HG03565 (cell line): ENCODE results near the gene EREG.
"Not testable (repeated sequence)": the region's sequence is repeated elsewhere in the genome, so short reads cannot be mapped to it uniquely, and the experiment has no call there.

Experiments
- ATAC-seq: cut with Tn5 transposase; IDR thresholded peaks from one replicate; pipeline ENCODE4 v1.9.1; 2021; ENCODE audit warnings: mild to moderate bottlenecking, moderate library complexity; ENCODE audit not compliant: unreplicated experiment

The EREG gene

GRCh38 chr4:74340421-74340820, 24.5 kb upstream of the EREG start:
- not testable (repeated sequence) for ATAC-seq

GRCh38 chr4:74344031-74344430, 20.9 kb upstream of the EREG start:
- ATAC-seq: no peak

- no peak for ATAC-seq
Observed at GRCh38 chr4:74353858-74354257, 11.1 kb upstream of the EREG start.

DNA sequence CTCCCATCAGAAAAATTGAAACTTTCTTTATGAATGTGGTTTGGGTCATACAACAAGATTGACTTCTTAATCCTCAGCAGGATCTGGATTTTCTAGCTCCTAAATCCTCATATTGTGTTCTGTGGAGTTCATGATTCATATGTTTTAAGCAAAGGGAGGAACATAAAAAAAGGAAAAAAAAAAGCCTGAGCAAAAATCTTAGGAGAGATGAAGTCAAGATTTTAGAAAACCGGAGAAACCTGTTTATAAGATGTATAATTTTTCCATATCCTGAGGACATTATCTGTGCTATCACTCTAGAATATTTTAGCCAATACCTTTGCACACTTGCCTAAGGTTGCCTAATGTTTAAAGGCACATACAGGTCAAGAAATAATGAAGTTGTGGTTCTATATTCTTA, 7.0 kb upstream of the EREG start:
- ATAC-seq: no peak

GRCh38 chr4:74361671-74362070, 3.3 kb upstream of the EREG start:
- no peak for ATAC-seq

DNA sequence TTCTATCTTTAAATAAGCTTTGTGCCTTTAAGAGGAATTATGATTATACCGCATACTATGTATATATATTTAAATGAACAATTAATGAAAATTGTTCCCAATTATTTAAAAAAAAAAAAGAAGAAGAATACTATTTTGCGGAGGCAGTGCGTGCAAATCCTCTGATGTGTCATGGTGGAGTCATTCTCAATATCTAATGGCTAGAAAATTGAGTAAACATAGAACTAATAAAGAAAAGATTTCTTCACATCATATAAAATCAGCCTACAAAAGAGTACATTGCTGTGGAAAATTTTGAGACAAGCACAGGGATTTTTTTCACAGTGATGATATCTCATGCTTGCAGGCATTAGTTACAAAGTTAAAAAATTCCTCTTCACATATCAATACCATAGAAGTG, 2.6 kb upstream of the EREG start:
- no peak for ATAC-seq

DNA sequence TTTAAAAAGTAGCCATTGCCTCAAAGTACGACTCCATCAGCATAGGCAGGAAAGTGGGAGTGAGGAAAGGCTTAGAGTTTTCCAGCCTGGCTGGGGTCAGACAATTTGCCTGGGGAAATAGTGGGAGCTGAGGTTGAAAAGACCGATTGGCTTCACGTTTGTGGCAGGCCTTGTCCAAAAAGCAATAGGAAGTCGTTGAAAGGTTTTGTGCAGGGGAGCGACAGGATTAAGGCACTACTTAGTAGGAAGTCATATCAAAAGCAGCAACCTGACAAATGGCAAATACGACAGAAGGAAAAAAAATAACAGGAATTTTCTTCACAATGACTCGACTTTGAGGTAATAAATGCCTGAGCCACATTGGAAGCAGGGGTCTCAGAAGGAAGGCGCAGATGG, 691 bp upstream of the EREG start:
- ATAC-seq: no peak

DNA sequence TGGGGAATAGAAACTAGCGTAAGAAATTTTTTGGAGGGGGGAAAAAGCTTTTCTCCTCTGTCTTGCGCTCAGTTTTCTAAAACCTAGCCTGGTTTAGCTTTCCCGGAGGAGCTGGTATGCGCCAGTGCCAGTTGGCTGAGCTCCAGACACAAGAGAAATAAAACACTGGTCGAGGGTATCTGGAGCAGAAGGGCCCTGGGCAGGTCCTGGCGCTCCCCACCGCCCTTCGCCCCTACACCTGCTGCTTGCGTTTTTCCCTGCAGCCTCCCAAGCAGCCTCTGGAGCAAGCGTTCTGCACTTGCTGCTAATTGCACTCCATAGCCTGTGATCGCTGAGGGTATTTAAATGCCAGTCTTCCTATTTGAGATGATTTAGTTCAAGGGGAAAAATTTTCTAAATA, 816 bp downstream of the EREG start:
- no peak for ATAC-seq

- no peak for ATAC-seq
Observed at GRCh38 chr4:74366367-74366911, 1.5 kb downstream of the EREG start.

DNA sequence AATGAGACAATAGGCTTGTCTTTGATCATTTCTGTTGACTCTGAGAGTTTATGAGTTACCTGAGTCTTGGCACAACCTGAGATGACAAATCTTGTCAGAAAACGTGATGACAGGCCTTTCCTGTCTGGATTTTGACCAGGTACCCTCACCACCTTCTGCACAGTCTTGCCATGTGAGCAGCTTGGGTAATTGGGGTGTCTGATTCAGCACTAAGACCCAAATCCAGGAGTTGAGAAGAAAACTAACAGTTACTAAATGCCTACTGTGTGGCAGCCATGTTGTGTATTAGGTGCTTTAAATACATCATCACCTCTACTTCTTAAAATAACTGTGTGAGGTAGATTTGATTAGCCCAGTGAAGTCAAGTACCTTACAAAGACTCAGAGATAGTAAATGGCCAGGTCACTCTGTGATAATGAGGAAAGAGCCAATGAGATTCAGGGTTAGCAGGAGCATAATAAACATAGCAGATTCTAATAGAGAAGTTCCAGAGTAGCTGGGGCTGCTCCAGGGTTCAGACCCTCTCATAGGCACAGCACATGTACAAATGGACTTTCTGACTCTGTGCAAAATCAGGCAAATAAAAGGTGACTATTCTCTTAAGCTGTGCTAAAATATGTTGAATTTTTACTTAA, 2.8 kb downstream of the EREG start:
- ATAC-seq: no peak

DNA sequence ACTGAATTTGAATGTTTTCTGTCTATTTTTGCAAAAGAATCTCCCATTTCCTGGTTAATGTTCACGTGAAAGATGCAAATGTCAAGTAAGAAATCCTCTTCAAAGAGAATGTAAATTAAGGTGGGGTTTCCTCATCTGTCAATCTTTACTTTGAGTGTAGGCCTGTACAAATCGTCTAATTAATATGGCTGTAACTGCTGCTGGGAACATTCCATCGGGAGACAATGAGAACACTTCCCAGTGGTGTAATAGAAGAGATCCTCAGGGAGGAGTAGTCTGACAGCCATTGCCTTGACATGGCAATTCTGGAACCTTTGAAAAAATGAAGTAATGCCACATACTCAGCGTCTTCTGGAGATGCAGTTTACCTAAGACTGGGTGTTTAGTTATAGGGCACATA, 3.7 kb downstream of the EREG start:
- no peak for ATAC-seq

DNA sequence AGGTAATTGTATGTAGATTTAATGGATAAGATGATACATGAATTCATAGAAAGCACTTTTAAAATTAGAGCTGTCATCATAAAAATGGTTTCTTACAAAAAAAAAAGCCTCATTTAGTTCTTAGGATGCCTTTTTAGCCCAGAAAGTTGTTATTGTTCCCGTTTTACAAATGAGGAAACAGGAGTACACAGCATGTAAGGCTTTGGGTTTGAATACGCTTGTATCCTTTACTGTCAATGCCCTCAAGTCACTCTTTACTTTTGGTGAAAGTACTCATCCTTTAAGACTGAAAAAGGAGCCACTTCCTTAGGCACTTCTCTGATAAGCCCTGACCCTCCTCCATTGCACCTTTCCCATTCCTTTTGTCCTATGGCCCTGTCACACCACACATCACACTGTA, 4.9 kb downstream of the EREG start:
- ATAC-seq: no peak

GRCh38 chr4:74370912-74371311, 6.0 kb downstream of the EREG start:
- peak; percentile 90 for ATAC-seq

DNA sequence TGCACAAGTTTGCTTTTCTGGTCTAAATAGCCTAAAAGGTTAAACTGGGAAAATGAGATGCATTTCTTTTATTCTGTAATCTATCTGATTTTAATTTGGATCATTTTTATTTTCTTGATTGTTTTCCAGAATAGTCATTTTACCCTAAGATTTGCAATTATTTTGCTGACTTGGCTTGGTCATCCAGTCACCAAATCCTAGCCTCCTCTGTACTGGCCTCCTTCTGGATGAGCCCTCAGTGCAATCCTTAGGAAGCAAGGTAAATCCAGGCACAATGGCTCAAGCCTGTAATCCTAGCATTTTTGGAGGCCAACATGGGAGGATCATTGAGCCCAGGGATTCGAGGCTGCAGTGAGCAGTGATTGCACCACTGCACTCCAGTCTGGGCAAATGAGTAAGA, 9.2 kb downstream of the EREG start:
- no peak for ATAC-seq

GRCh38 chr4:74374561-74375327, 9.8 kb downstream of the EREG start:
- no peak for ATAC-seq

DNA sequence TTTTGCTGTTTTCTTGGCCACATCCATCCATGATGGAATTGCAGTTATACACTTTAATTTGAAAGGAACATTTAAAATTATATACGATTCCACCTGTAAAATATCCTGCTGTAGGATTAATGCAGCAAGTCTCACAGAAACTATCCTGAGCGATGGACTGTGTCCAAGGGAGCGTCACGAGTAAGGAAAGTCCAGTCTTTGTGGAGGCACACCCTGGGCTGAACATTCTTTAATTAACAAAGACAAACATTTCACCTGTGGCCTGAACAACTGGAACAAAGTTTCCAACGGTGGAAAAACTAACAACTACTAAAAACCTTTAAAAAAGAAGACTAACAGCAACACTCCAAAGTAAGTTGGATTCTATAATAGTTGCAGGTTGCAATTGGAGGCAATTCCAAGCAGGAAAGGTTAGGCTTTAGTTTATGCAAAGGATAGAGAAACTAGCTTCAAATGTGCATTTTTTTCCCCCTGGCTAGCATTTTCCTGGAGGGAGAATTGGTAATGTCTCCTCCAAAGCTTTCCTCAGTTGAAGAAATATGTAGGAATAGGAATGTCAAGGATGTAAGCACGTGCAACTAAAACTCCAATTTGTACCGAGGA, 11.0 kb downstream of the EREG start:
- no peak for ATAC-seq

DNA sequence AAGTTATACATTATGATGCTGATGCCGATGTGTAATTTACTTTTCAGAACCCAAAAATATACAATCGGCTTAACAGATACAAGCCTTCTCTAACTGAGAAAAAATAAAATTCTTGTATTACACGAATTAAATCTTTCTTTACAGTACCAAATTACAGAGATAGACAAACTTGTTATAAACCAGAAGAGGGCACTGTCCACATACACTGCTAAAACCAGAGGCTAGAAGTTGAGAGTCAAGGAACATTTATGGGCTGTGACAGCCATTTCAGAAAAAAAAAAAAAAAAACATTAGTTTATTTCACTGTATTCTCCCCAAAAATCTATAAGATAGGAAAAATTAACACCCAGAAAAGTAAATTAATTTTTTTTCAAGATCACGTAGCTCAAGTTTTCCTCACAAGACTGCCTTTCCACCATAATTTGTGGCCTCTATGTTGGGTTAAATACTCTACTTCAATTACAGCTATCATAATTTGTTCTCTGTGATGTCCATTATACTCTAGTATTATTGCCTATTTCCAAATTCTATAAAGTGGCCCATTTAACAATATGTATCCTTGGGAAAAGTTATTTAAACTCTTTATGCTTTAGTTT, 12.0 kb downstream of the EREG start:
- ATAC-seq: peak; percentile 68

GRCh38 chr4:74377714-74378113, 12.8 kb downstream of the EREG start:
- no peak for ATAC-seq

DNA sequence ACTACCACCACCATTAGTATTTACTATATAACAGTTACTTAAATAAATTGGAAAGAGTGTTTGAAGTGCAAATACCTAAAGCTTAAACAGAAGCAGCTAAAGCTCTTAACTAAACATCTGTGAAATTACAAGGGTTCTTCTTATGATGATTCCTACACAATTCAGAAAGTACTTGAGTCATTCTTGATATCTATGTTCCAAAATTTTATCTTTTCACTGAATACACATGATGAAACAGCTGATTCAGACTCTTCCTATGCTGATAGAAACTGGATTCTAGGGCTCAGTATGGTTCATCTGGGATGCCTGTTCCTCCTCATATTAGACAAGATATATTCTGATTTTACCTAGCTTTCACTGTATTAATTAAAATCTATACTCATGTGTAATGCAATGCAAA, 13.6 kb downstream of the EREG start:
- no peak for ATAC-seq

- no peak for ATAC-seq
Observed at GRCh38 chr4:74379912-74380311, 15.0 kb downstream of the EREG start.

DNA sequence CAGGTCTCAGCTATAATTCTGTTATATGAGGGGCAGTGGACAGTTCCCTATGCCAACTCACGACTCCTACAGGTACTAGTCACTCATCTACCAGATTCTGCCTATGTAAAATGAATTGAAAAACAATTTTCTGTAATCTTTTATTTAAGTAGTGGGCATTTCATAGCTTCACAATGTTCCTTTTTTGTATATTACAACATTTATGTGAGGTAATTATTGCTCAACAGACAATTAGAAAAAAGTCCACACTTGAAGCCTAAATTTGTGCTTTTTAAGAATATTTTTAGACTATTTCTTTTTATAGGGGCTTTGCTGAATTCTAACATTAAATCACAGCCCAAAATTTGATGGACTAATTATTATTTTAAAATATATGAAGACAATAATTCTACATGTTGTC, 20.4 kb downstream of the EREG start:
- no peak for ATAC-seq

DNA sequence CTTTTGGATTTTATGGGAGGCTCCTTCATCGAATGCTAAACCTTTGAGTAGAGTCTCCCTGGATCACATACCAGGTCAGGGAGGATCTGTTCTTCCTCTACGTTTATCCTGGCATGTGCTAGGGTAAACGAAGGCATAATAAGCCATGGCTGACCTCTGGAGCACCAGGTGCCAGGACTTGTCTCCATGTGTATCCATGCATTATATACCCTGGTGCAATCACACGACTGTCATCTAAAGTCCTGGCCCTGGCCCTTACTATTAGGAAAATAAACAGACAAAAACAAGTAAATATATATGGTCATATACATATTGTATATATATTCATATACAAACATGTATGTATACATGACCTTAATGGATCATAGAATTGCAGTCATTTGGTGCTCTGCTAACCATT, 21.2 kb downstream of the EREG start:
- no peak for ATAC-seq
